H1 (cell line): ENCODE data around the gene DISC1. TPM values are rescaled to one million over a fixed set of nuclear protein-coding genes. Genes with fewer than 3 reads are reported as not detected.

Experiments
- CTCF ChIA-PET: fragments of 300-600 bp; sonication (Branson Sonifier 250); formaldehyde crosslinking; loops from one replicate; lab custom pipeline; 2021; ENCODE audit not compliant: partially characterized antibody; lab: Charles Lee
- POLR2A ChIA-PET: fragments of 300-600 bp; sonication (Branson Sonifier 250); formaldehyde crosslinking; loops from one replicate; lab custom pipeline; 2021; ENCODE audit warnings: inconsistent platforms; ENCODE audit not compliant: partially characterized antibody; lab: Charles Lee
- DNase-seq, 2 experiments: peaks; one replicate each; pipeline versions ENCODE4 v3.0.0 to v3.0.0-alpha.2; 2010 to 2022; ENCODE audit warnings: low spot score in 2 of 2, low read depth in 1 of 2, mixed read lengths in 1 of 2
- FAIRE-seq: peaks from 2 replicates; lab custom pipeline; 2011; peaks lifted over from hg19 to GRCh38; lab: Jason Lieb, UNC
- H2AFZ ChIP-seq: 2 replicates; pipeline ENCODE4 v1.8.1; 2012; ENCODE audit warnings: low read length, inconsistent platforms
- H2AK5ac ChIP-seq: 2 replicates; pipeline ENCODE4 v1.6.1; 2013; ENCODE audit warnings: low read depth, low read length
- H2BK120ac ChIP-seq: replicated peaks from 2 replicates; pipeline ENCODE3; 2013; ENCODE audit warnings: low read depth, low read length, inconsistent platforms
- H2BK12ac ChIP-seq: 2 replicates; pipeline ENCODE4 v1.6.1; 2013; ENCODE audit warnings: low read depth, low read length
- H2BK15ac ChIP-seq: 2 replicates; pipeline ENCODE4 v1.6.1; 2013; ENCODE audit warnings: low read length
- H2BK20ac ChIP-seq: 2 replicates; pipeline ENCODE4 v1.6.1; 2013; ENCODE audit warnings: low read length
- H2BK5ac ChIP-seq: 2 replicates; pipeline ENCODE4 v1.6.1; 2013; ENCODE audit warnings: low read depth, low read length
- H3K14ac ChIP-seq: 2 replicates; pipeline ENCODE4 v1.6.1; 2013; ENCODE audit warnings: inconsistent platforms; ENCODE audit not compliant: insufficient read length
- H3K18ac ChIP-seq: 2 replicates; pipeline ENCODE4 v1.6.1; 2013; ENCODE audit warnings: low read length; ENCODE audit errors: extremely low read depth
- H3K23ac ChIP-seq: 2 replicates; pipeline ENCODE4 v1.6.1; 2013; ENCODE audit warnings: inconsistent platforms; ENCODE audit not compliant: insufficient read length
- H3K23me2 ChIP-seq: 2 replicates; pipeline ENCODE4 v1.6.1; 2013; ENCODE audit warnings: low read depth, low read length
- H3K27ac ChIP-seq: 2 replicates; pipeline ENCODE4 v1.6.1; 2011; ENCODE audit warnings: low read depth, low read length, inconsistent platforms
- H3K27me3 ChIP-seq, 4 experiments: replicated peaks in 1 of 4; 1 replicate in 1 of 4; 2 replicates in 3 of 4; pipeline versions ENCODE4 v1.6.1 to v1.8.1; 2011 to 2013; ENCODE audit warnings: low read length in 3 of 4, mild to moderate bottlenecking in 3 of 4, inconsistent platforms in 2 of 4, mixed read lengths in 2 of 4, moderate library complexity in 1 of 4; ENCODE audit not compliant: control insufficient read depth in 3 of 4, insufficient read depth in 3 of 4; ENCODE audit errors: extremely low read depth in 1 of 4
- H3K36me3 ChIP-seq, 4 experiments: 2 replicates each; pipeline versions ENCODE4 v1.6.1 to v1.8.1; 2011 to 2013; ENCODE audit warnings: mild to moderate bottlenecking in 4 of 4, low read length in 3 of 4, moderate library complexity in 2 of 4, control low read depth in 1 of 4, inconsistent platforms in 1 of 4; ENCODE audit not compliant: insufficient read depth in 4 of 4, control insufficient read depth in 2 of 4
- H3K4ac ChIP-seq: replicated peaks from 2 replicates; pipeline ENCODE3; 2013; ENCODE audit warnings: low read length, low read depth, mixed read lengths, inconsistent platforms; ENCODE audit not compliant: insufficient read length
- H3K4me1 ChIP-seq, 4 experiments: replicated peaks in 1 of 4; 1 replicate in 1 of 4; 2 replicates in 3 of 4; pipeline versions ENCODE4 v1.6.1 to v1.8.1; 2011 to 2013; ENCODE audit warnings: low read length in 3 of 4, inconsistent platforms in 2 of 4, mixed read lengths in 1 of 4; ENCODE audit not compliant: insufficient read depth in 4 of 4, control insufficient read depth in 3 of 4
- H3K4me2 ChIP-seq, 2 experiments: 2 replicates each; pipeline versions ENCODE4 v1.6.1 to v1.8.1; 2011 to 2013; ENCODE audit warnings: low read depth in 2 of 2, low read length in 2 of 2, control low read depth in 1 of 2, inconsistent platforms in 1 of 2, mild to moderate bottlenecking in 1 of 2; ENCODE audit not compliant: insufficient read depth in 1 of 2
- H3K4me3 ChIP-seq, 4 experiments: fragments of 200-600, 300-600 bp in 1 of 4; sonication (generic), shearing (Covaris generic), sonication (Bioruptor Twin) in 1 of 4; 2 replicates each; pipeline versions ENCODE4 v1.5.1 to v1.8.1; 2011 to 2016; ENCODE audit warnings: low read length in 4 of 4, low read depth in 3 of 4, control low read depth in 2 of 4, inconsistent platforms in 2 of 4, mild to moderate bottlenecking in 2 of 4, mixed read lengths in 1 of 4, moderate library complexity in 1 of 4; ENCODE audit not compliant: insufficient read depth in 2 of 4; ENCODE audit errors: extremely low read depth in 1 of 4
- H3K56ac ChIP-seq: replicated peaks from 2 replicates; pipeline ENCODE3; 2013; ENCODE audit warnings: low read depth, mild to moderate bottlenecking, mixed read lengths, low read length, inconsistent platforms; ENCODE audit not compliant: insufficient read length
- H3K79me1 ChIP-seq: 2 replicates; pipeline ENCODE4 v1.6.1; 2013; ENCODE audit warnings: low read depth, low read length, control low read depth
- H3K79me2 ChIP-seq, 2 experiments: 2 replicates each; pipeline versions ENCODE4 v1.6.1 to v1.8.1; 2012 to 2013; ENCODE audit warnings: low read length in 2 of 2, mild to moderate bottlenecking in 2 of 2, inconsistent platforms in 1 of 2; ENCODE audit not compliant: insufficient read depth in 2 of 2, control insufficient read depth in 1 of 2
- H3K9ac ChIP-seq, 4 experiments: replicated peaks in 1 of 4; 1 replicate in 1 of 4; 2 replicates in 3 of 4; pipeline versions ENCODE4 v1.6.1 to v1.8.1; 2011 to 2013; ENCODE audit warnings: low read depth in 3 of 4, low read length in 3 of 4, control low read depth in 2 of 4, mild to moderate bottlenecking in 2 of 4, moderate library complexity in 2 of 4, inconsistent platforms in 1 of 4; ENCODE audit errors: extremely low read depth in 1 of 4
- H3K9me3 ChIP-seq, 2 experiments: 2 replicates each; pipeline versions ENCODE4 v1.6.1 to v1.8.1; 2012 to 2013; ENCODE audit warnings: mild to moderate bottlenecking in 2 of 2, moderate library complexity in 2 of 2, control low read depth in 1 of 2, inconsistent platforms in 1 of 2, low read depth in 1 of 2, low read length in 1 of 2, mixed read lengths in 1 of 2; ENCODE audit not compliant: insufficient read depth in 2 of 2
- H4K20me1 ChIP-seq, 2 experiments: replicated peaks in 1 of 2; 2 replicates each; pipeline versions ENCODE3 to v1.8.1; 2011 to 2013; ENCODE audit warnings: inconsistent platforms in 2 of 2, low read length in 2 of 2, mild to moderate bottlenecking in 1 of 2; ENCODE audit not compliant: insufficient read depth in 2 of 2, control insufficient read depth in 1 of 2
- H4K5ac ChIP-seq: 2 replicates; pipeline ENCODE4 v1.6.1; 2013; ENCODE audit warnings: low read length, low read depth, mixed read lengths, inconsistent platforms; ENCODE audit not compliant: insufficient read length
- H4K8ac ChIP-seq: 2 replicates; pipeline ENCODE4 v1.8.0; 2013; ENCODE audit warnings: mild to moderate bottlenecking, moderate library complexity, low read length, inconsistent platforms; ENCODE audit not compliant: insufficient read depth; ENCODE audit errors: extremely low read depth
- H4K91ac ChIP-seq: replicated peaks from 2 replicates; pipeline ENCODE3; 2013; ENCODE audit warnings: low read length, mixed read lengths, inconsistent platforms; ENCODE audit not compliant: insufficient read length
- ASH2L ChIP-seq: fragments of 200-600, 300-600 bp; sonication (generic); IDR thresholded peaks from one replicate; pipeline ENCODE4 v1.7.1; 2017; ENCODE audit warnings: low read length
- BACH1 ChIP-seq: IDR thresholded peaks from 2 replicates; pipeline ENCODE4 v1.6.1; 2012; ENCODE audit warnings: low read length, improper control_type of control experiment
- CEBPB ChIP-seq: IDR thresholded peaks from 2 replicates; pipeline ENCODE4 v1.6.1; 2012; ENCODE audit warnings: low read depth, low read length
- CREB1 ChIP-seq: IDR thresholded peaks from 2 replicates; pipeline ENCODE4 v1.6.1; 2012; ENCODE audit warnings: inconsistent platforms
- HDAC2 ChIP-seq, 2 experiments: fragments of 300-600 bp in 1 of 2; sonication (generic) in 1 of 2; IDR thresholded peaks; 2 replicates each; pipeline ENCODE4 v1.6.1; 2011 to 2012; ENCODE audit warnings: low read depth in 2 of 2, low read length in 2 of 2, mild to moderate bottlenecking in 2 of 2, moderate library complexity in 2 of 2, borderline replicate concordance in 1 of 2, inconsistent platforms in 1 of 2
- HDAC6 ChIP-seq: IDR thresholded peaks from one replicate; pipeline ENCODE4 v1.7.1; 2012; ENCODE audit warnings: low read depth, mild to moderate bottlenecking, inconsistent platforms, low read length, moderate library complexity
- JUN ChIP-seq: IDR thresholded peaks from 2 replicates; pipeline ENCODE4 v1.6.1; 2011; ENCODE audit warnings: low read depth, mild to moderate bottlenecking, improper control_type of control experiment, low read length
- NANOG ChIP-seq: IDR thresholded peaks from 2 replicates; pipeline ENCODE4 v1.6.1; 2011; ENCODE audit warnings: low read length, low read depth, mild to moderate bottlenecking, inconsistent platforms; ENCODE audit not compliant: insufficient read depth, poor library complexity, severe bottlenecking
- NRF1 ChIP-seq: IDR thresholded peaks from 2 replicates; pipeline ENCODE4 v1.6.1; 2011; ENCODE audit warnings: mild to moderate bottlenecking, low read depth, low read length, improper control_type of control experiment
- POLR2AphosphoS5 ChIP-seq: IDR thresholded peaks from 2 replicates; pipeline ENCODE4 v1.6.1; 2011; ENCODE audit warnings: low read depth, low read length
- RBBP5 ChIP-seq: IDR thresholded peaks from 2 replicates; pipeline ENCODE4 v1.7.1; 2012; ENCODE audit warnings: low read depth, mild to moderate bottlenecking, inconsistent platforms, low read length, moderate library complexity, borderline replicate concordance
- SAP30 ChIP-seq: fragments of 300-600 bp; sonication (generic); IDR thresholded peaks from 2 replicates; pipeline ENCODE4 v1.7.1; 2012; ENCODE audit warnings: low read length, moderate library complexity, mild to moderate bottlenecking, inconsistent platforms; ENCODE audit not compliant: insufficient read depth, insufficient replicate concordance
- SRF ChIP-seq: IDR thresholded peaks from 2 replicates; pipeline ENCODE4 v1.6.1; 2011; ENCODE audit warnings: mild to moderate bottlenecking, low read depth, low read length, moderate library complexity
- WGBS, 2 experiments: shearing (Covaris generic) in 1 of 2; methylation state at CpG; one replicate each; pipeline versions ENCODE4 v1.1.6 to v1.1.7; 2013 to 2015; ENCODE audit warnings: low lambda C conversion rate in 2 of 2, mixed read lengths in 2 of 2, inconsistent platforms in 1 of 2, low coverage in 1 of 2, missing lambda C conversion rate in 1 of 2; ENCODE audit not compliant: insufficient replicate concordance in 2 of 2, insufficient coverage in 1 of 2, insufficient read length in 1 of 2; ENCODE audit errors: extremely low coverage in 1 of 2, missing lambda C conversion rate in 1 of 2; 5-methylcytosine and 5-hydroxymethylcytosine counted together
- polyA plus RNA-seq, 7 experiments: library from polyadenylated mRNA; depleted of rRNA in 3 of 7; stranded (reverse) in 5 of 7; unstranded in 2 of 7; fragments of >200 nt in 5 of 7; fragments of 200-250 nt in 2 of 7; gene quantifications; 1 replicate in 5 of 7; 2 replicates in 1 of 7; 4 replicates in 1 of 7; pipeline versions ENCODE4 v1.2.1 to v1.2.3, GENCODE V29; 2011 to 2013; ENCODE audit warnings: missing spikeins in 2 of 7, mixed read lengths in 2 of 7
- total RNA-seq: library from RNA; stranded (reverse); fragmentation: NEBNext Ultra II Directional; extraction: Animal tissue kit (Norgen Biotek cat#: 25700); gene quantifications from 2 replicates; pipeline ENCODE4 v1.2.1, GENCODE V29; 2021
- TF ChIP-seq, protein P1 (sequence below): IDR thresholded peaks from 2 replicates; pipeline ENCODE4 v1.6.1; 2012; ENCODE audit warnings: inconsistent platforms

The DISC1 gene
- total and polyA plus RNA-seq, 2 of the 8 experiments (the other 6 are each of a cell fraction or from before 2014, with no cell fraction given), result 1.1 to 3.5 TPM

- CTCF ChIA-PET, result interaction anchor here (1.2 kb wide), 1 partner anchor 12 kb away, joined by 3 read pairs; no protein-coding TSS in a partner anchor
- H3K27me3 ChIP-seq, result no peaks in the 10 kb centered on the region; a peak in 1 of 7 replicates
- DNase-seq, result no peak
Measured at GRCh38 chr1:231972111-231972445, 345.5 kb downstream of the DISC1 start.

More at GRCh38 chr1:231972111-231972445, 345.5 kb downstream of the DISC1 start:
- no peak overlapping the region for H4K8ac ChIP-seq
- H3K18ac ChIP-seq, result no peak overlapping the region
- no peak overlapping the region for H2AFZ ChIP-seq
- H2BK120ac ChIP-seq, result no peak overlapping the region
- H3K23ac ChIP-seq, result no peak overlapping the region
- no peak overlapping the region for H3K4me2 ChIP-seq
- H2BK5ac ChIP-seq, result no peak overlapping the region
- no peak overlapping the region for H3K9ac ChIP-seq
- no peaks in the 10 kb centered on the region for H3K36me3 ChIP-seq
- no peak overlapping the region for H3K4me3 ChIP-seq
- H3K23me2 ChIP-seq, result no peaks in the 10 kb centered on the region
- H4K5ac ChIP-seq, result no peak overlapping the region
- H4K20me1 ChIP-seq, result no peaks in the 10 kb centered on the region
- no peaks in the 10 kb centered on the region for H3K79me2 ChIP-seq
- H3K4me1 ChIP-seq, result no peaks in the 10 kb centered on the region
- FAIRE-seq, result no peak
- WGBS, 2 experiments, result 88% methylated on average over 1 of the region's 1 CpG; no CpG with 5 or more reads in 1 of the 2 experiments
- no peak overlapping the region for H2BK15ac ChIP-seq
- H3K4ac ChIP-seq, result no peak overlapping the region
- H2AK5ac ChIP-seq, result no peak overlapping the region
- peaks cover 0 to 1% of the 10 kb centered on the region in 2 experiments; a peak in 1 of 4 replicates for H3K9me3 ChIP-seq
- no peak overlapping the region for H2BK12ac ChIP-seq
- POLR2A ChIA-PET, result interaction anchor here (1.1 kb wide), 1 partner anchor 160 kb away, joined by 3 read pairs; no protein-coding TSS in a partner anchor
- no peak overlapping the region for H4K91ac ChIP-seq
- H3K79me1 ChIP-seq, result no peaks in the 10 kb centered on the region
- no peak overlapping the region for H3K27ac ChIP-seq
- no peak overlapping the region for H3K14ac ChIP-seq
- no peak overlapping the region for H2BK20ac ChIP-seq
- TF ChIP-seq POLR2AphosphoS5 (no peak), SRF (no peak), NRF1 (no peak), SAP30 (no peak), NANOG (no peak), BACH1 (no peak), CREB1 (no peak), ASH2L (no peak), RBBP5 (no peak), CEBPB (no peak), HDAC6 (no peak), HDAC2 (IDR thresholded peaks at IDR 0.05; ENCODE audit: borderline replicate concordance in 1 of 2, low read depth in 2 of 2, low read length in 2 of 2) (no peak), JUN (no peak)
- TF ChIP-seq, protein P1, sequence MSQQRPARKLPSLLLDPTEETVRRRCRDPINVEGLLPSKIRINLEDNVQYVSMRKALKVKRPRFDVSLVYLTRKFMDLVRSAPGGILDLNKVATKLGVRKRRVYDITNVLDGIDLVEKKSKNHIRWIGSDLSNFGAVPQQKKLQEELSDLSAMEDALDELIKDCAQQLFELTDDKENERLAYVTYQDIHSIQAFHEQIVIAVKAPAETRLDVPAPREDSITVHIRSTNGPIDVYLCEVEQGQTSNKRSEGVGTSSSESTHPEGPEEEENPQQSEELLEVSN, result no peak
- TF ChIP-seq, all 59 proteins: peak for 0
- H3K56ac ChIP-seq, result no peak overlapping the region
